ENCODE data around the gene ITIH1.

Gene ITIH1

DNA sequence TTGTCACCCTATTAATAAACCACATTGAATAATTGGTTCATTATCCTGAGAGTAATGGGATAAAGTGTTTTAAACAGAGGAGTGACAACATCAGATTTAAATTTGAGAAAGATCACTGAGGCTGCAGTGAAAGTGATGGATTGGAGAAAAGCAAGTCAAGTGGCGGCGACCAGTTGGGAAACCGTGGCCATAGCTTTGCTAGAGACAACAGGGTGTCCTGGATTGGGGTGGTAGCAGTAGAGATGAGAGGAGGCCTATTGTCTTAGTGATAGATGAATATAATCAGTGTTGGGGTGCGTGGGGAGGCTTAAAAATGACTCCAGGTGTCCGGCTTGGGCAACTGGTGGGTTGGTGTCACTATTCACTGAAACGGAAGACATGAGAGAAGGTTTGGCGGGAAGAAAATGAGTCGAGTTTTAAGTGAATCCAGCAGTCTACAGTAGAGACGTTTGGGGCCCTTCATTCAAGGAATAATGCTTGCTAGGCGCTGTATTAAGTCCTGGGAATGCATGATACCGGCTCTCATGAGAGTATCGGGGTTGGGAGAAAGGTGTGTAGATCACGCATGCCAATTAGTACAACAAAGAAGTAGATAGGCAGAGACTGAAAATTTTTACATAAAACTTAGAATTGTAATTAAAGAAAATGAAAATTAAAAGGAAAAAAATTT, 7.5 kb upstream of the ITIH1 start:
- peak; percentile 9 for DNase-seq (ENCODE audit: low read depth)
- H3K4me3 ChIP-seq (ENCODE audit: low read depth, low read length) = peak overlapping the region; percentile 96

GRCh38 chr3:52770496-52771333, 6.7 kb upstream of the ITIH1 start, which contains the start of gene NEK4:
NEK4 (minus strand) TSS chr3:52770940; CDS start chr3:52770746, 194 bp downstream.
- DNase-seq (ENCODE audit: low read depth) = peak; percentile 89
- TF ChIP-seq CTCF (conservative IDR thresholded peaks at IDR 0.05; ENCODE audit: low read depth, low read length) = no peak
- peak within 1 kb of the TSS; percentile 96 for H3K4me3 ChIP-seq (ENCODE audit: low read depth, low read length)

More for the DNA sequence above, 7.5 kb upstream of the ITIH1 start:
- TF ChIP-seq CTCF (conservative IDR thresholded peaks at IDR 0.05; ENCODE audit: low read depth, low read length) = no peak

GRCh38 chr3:52771334-52771681, 6.1 kb upstream of the ITIH1 start:
- no peak for TF ChIP-seq CTCF (conservative IDR thresholded peaks at IDR 0.05; ENCODE audit: low read depth, low read length)
- no peak for DNase-seq (ENCODE audit: low read depth)
- peak overlapping the region; percentile 96 for H3K4me3 ChIP-seq (ENCODE audit: low read depth, low read length)

GRCh38 chr3:52771702-52772101, 5.7 kb upstream of the ITIH1 start:
- DNase-seq (ENCODE audit: low read depth) = no peak
- TF ChIP-seq CTCF (conservative IDR thresholded peaks at IDR 0.05; ENCODE audit: low read depth, low read length) = no peak
- no peak overlapping the region for H3K4me3 ChIP-seq (ENCODE audit: low read depth, low read length)

DNA sequence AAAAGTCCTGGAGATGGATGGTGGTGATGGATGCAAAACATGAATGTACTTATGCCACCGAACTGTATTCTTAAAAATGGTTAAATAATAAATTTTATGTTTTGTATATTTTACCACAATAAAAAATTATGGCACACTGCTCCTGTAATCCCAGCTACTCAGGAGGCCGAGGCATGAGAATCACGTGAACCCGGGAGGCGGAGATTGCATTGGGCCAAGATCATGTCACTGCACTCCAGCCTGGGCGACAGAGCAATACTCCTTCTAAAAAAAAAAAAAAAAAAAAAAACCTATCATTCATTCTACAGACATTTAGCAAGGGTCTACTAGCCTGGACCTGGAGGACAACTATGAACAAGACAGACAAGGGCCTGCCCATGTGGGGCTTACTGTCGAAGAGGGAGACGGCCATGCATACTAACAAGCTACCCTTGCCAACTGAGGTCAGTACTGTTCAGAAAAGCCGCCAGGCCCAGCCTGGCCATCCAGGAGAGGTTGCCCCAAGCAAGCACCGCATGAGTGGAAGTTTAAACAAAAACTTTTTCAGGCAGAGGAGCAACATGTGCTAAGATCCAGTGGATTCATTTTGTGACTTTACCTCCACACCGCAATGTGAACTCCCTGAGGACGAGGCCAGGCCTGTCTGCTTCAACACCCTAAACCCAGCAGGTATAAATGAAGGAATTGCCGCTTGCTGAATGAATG, 3.9 kb upstream of the ITIH1 start:
- DNase-seq (ENCODE audit: low read depth) = no peak
- H3K4me3 ChIP-seq (ENCODE audit: low read depth, low read length) = no peak overlapping the region
- no peak for TF ChIP-seq CTCF (conservative IDR thresholded peaks at IDR 0.05; ENCODE audit: low read depth, low read length)

GRCh38 chr3:52774066-52774713, 3.2 kb upstream of the ITIH1 start:
- no peak for TF ChIP-seq CTCF (conservative IDR thresholded peaks at IDR 0.05; ENCODE audit: low read depth, low read length)
- no peak for DNase-seq (ENCODE audit: low read depth)
- H3K4me3 ChIP-seq (ENCODE audit: low read depth, low read length) = no peak overlapping the region

Data from choroid plexus epithelial cell (primary cell).